LNCaP clone FGC (cell line): Measurements from ENCODE around the gene PIP4K2A.

Source experiments
- DNase-seq: peaks from one replicate; pipeline ENCODE4 v3.0.0-alpha.2; 2011; ENCODE audit warnings: low read depth
- H3K4me3 ChIP-seq: 2 replicates; pipeline ENCODE4 v1.5.1; 2011; ENCODE audit warnings: mild to moderate bottlenecking, low read depth, low read length, control low read depth
- CTCF ChIP-seq: IDR thresholded peaks from 2 replicates; pipeline ENCODE4 v1.5.1; 2012; ENCODE audit warnings: mild to moderate bottlenecking; ENCODE audit not compliant: control insufficient read depth, insufficient read depth; ENCODE audit errors: extremely low read depth

PIP4K2A gene

GRCh38 chr10:22704471-22704911 is 9.9 kb downstream of the PIP4K2A start:
- H3K4me3 ChIP-seq, result no peak overlapping the region
- no peak for TF ChIP-seq CTCF
- DNase-seq, result no peak

- peak; percentile 58 for DNase-seq
- H3K4me3 ChIP-seq, result no peak overlapping the region
- TF ChIP-seq CTCF, result no peak
Measured at GRCh38 chr10:22702348-22702747, 12.0 kb downstream of the PIP4K2A start.

GRCh38 chr10:22701132-22701826 is 13.1 kb downstream of the PIP4K2A start:
- DNase-seq, result no peak

GRCh38 chr10:22700489-22700888 is 13.9 kb downstream of the PIP4K2A start:
- no peak for DNase-seq
- no peak for TF ChIP-seq CTCF
- H3K4me3 ChIP-seq, result no peak overlapping the region

More at GRCh38 chr10:22701132-22701826, 13.1 kb downstream of the PIP4K2A start:
- no peak for TF ChIP-seq CTCF
- H3K4me3 ChIP-seq, result no peak overlapping the region

GRCh38 chr10:22699976-22700375 is 14.4 kb downstream of the PIP4K2A start:
- TF ChIP-seq CTCF, result no peak
- no peak for DNase-seq
- H3K4me3 ChIP-seq, result no peak overlapping the region

GRCh38 chr10:22698941-22699440 is 15.4 kb downstream of the PIP4K2A start:
- no peak overlapping the region for H3K4me3 ChIP-seq
- no peak for TF ChIP-seq CTCF
- DNase-seq, result no peak

- no peak for TF ChIP-seq CTCF
- DNase-seq, result no peak
- H3K4me3 ChIP-seq, result no peak overlapping the region
Measured at GRCh38 chr10:22697800-22698199, 16.6 kb downstream of the PIP4K2A start.
